ENCODE data around the gene ANKFN1.
"Not testable (repeated sequence)": the region's sequence is repeated elsewhere in the genome, so short reads cannot be mapped to it uniquely, and the experiment has no call there.

The ANKFN1 gene

GRCh38 chr17:56185491-56186221, 32.4 kb downstream of the ANKFN1 start:
- peak; percentile 67 for DNase-seq

GRCh38 chr17:56186222-56186786, 33.0 kb downstream of the ANKFN1 start:
- peak; percentile 98 for DNase-seq

DNA sequence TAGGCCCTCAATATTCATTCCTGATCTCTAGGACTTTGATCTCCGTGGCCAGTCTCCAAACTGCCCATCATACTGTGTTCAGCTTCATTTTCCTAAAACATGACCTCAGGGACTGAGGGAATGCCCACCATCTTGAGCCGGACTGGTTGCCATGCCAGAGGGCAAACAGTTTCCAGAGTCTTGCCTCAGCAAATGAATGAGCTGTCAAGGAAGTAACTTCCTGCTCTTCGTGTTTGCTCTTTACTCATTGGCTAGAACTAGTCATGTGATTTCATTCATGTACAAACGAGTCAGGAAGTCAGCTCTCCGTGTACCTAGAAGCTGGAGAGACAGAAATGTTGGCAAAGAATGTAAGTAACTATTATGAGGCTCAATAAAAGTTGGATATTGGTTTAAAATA, 50.2 kb downstream of the ANKFN1 start:
- DNase-seq, result peak; percentile 49

- no peak for DNase-seq
These were observed 53.1 kb downstream of the ANKFN1 start for GRCh38 chr17:56206351-56206750.

DNA sequence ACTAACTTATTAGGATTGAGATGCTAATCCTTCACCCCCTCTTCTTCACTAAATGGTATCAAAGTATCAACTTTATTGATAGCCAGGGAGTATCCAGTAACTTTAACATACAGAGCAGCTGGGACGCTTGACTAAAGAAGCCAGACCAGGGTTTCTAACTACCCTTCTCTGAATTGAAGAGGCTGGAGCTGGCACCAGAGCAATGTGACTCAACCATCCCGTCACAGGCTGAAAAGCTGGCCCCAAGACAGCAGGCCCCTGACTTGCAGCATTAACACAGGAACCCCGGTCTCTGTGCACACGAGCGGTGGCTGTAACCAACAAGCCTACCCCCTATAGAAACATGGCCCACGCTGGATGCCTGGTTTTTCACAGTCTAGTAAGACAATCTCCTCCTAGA, 59.8 kb downstream of the ANKFN1 start:
- peak; percentile 60 for DNase-seq

GRCh38 chr17:56217921-56218320, 64.6 kb downstream of the ANKFN1 start:
- no peak for DNase-seq

DNA sequence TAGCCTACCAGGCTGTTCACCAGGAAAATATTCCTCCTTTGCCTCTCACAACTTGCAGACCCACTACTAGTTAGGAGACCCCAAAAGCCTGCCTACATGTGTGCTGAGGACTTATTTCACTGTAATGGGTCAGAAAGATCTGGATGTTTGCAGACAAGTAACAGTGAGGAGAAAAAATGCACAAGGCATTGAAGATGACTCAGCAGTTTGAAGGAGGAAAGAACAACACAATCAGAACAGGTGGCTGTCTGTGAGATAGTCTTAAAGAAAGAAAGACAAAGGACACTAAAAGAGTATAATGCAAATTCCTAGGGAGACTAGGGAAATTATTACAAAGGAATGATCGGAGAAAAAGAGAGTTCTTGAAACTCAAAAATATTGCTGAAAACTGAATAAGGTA, 69.0 kb downstream of the ANKFN1 start:
- DNase-seq, result no peak

DNA sequence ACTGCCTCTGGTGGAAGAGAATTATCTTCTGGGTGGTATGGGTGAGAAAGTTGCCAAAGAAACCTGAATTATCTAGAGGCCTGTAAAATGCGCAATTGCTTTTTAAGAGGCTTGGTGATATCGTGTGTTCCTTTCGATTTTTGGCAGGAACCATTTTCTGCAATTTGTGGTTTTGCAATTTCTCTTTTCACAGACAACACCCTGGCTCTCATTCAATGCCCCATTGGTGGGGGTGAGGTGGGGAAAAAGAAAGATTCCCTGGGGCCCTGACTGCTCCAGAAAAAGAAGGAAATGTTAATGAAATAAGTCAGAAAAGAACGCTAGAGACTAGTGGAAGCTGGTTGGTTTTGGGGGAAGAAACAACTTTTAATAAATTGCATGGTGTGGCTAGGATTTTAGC, 77.4 kb downstream of the ANKFN1 start:
- DNase-seq, result no peak

- DNase-seq, result no peak
These were observed 78.0 kb downstream of the ANKFN1 start for GRCh38 chr17:56231252-56231651.

DNA sequence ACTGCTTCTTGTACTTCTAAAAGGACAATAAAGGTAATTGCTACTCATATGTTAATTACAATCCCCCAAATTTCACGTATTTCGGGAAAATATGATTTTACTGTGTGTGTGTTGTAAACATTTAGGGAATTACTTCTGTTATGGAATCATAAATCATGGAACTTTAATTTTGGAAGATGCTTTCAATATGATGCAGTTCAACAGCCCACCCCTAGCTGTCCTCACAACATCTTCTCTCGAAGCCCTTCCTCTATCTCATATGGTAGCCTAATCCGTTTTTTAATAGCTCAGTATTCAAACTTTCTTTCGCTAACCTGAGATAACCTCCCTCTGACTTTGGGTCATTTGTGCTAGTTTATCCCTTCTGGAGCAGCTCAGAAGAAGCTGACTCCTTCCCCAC, 78.4 kb downstream of the ANKFN1 start:
- DNase-seq, result peak; percentile 24

DNA sequence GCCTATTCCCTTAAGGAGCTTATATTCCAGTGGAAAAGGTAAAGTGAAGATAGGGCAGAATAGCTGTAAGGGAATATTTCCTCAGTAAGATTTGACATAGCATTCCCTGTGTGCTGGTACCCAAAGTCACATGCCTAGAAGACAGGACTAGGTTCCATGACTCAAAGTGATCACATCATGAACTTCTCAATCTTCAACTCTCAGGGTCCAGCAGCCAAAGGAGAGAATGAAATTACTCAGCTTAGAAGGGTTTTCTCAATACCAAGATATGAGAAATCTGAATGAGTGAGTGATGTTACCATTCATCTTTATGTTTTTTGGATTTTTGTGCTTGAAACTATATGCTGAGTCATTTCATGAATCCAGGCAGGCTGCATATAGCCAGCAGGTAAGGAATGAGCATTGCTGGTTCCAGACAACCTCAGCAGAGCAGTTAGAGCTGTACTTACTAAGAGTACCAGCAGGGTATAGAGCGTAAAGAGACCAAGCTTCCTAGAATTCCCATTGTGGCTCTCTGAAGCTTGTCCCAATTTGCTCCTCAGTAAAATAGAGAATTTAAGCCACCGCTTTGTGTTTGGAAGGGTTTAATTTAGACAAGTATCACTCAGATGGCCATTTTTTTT, 91.1 kb downstream of the ANKFN1 start:
- DNase-seq, result no peak

DNA sequence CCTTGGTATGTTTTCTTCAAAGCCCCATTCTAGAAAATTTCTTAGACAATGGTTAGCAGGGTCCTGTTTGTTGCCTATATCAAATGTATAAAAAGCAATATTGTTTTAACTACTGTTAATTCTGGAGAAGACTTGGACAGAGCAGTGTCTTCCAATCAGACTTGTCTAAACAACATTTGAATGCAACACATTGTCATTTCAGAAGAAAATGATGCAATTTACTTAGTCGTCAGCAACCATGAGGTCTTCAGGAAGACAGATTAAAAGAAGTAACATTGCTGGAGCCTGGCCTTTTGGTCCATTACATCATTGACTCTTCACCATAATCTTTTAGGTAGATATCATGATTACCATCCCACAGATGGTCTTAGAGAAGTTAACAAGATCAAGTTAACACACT, 94.5 kb downstream of the ANKFN1 start:
- no peak for DNase-seq

DNA sequence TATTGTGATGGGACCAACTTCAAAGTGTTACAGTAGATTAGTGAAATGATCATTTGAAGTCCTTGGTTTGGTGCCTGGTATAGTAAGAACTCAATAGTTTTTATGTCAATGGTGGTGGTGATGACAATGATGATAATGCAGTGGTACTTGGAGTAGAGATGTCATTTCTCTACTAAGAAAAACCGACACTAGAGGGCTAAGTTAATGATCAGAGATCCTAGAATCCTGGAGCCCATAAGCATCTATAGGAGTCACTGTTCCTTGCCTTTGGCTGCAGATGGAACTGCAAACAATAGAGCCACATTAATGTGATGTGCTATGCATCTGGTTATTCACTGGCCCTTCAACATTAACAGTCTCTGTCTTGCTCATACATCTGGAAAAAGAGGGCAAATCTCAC, 103.8 kb downstream of the ANKFN1 start:
- peak; percentile 34 for DNase-seq

DNA sequence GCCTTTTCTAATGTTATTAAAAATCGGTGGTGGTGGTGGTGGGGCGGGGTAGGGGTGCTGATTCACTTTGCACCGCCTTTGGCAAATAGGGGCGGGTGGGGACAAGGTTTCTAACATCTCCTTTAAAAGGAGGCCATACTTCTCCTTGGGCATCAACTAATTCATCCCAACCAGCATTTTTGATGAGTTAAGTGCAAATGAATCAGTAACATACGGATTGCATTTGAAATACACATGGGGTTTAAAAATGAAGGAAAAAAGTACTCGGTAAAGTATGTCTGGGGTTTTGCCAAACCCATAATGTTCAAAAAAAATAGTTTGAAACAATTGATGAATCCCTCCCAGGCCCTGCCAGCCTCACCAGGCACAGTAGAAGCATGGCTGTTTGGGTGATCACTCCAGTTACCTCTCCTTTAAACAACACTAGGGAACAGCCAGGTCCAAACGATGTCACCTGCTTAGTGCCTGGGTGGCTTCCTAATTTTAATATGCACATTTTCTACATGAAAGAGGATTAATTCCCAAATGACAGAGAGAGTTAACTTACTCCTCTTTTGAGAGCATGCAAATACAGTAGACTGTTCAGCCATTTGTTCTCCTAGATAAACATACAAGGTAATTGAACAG, 107.2 kb downstream of the ANKFN1 start:
- no peak for DNase-seq

DNA sequence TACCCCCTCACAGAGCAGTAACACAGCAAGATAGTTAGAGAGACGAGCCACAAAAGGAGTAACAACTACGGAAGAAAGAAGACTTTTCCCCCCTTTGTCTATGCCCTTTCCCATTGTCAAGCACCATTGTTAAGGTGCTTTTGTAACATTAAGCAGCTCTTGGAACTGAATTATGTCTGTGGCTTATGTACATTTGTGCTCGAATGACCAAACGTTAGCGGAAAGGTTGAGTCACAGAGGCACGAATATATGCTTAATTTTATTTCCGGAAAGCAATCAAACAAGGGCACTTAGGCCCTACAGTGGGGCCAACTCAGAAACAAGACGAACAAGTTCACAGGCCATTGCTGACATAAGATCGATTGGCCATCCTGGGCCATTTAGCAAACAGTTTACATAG, 109.5 kb downstream of the ANKFN1 start:
- DNase-seq, result no peak

GRCh38 chr17:56269556-56270389, 116.5 kb downstream of the ANKFN1 start:
- DNase-seq, result no peak

DNA sequence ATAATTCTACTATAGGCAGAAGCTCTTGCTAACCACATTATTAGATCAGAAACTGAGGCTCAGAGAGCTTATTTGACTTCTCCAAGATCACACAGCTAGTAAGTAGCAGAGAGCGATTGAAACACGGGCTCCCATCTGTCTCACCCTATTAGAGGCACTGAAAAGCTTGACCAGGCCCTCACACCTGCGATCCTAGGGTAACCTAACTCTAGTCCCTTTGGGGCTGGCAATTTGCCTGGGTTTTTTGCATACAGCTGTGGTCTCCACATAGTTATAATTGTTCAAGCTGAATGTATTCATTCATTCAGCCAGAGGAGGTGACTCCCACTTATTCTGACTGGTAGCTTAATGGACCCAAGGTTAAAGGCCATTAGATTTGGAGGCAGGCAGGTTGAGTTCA, 121.2 kb downstream of the ANKFN1 start:
- DNase-seq, result no peak

DNA sequence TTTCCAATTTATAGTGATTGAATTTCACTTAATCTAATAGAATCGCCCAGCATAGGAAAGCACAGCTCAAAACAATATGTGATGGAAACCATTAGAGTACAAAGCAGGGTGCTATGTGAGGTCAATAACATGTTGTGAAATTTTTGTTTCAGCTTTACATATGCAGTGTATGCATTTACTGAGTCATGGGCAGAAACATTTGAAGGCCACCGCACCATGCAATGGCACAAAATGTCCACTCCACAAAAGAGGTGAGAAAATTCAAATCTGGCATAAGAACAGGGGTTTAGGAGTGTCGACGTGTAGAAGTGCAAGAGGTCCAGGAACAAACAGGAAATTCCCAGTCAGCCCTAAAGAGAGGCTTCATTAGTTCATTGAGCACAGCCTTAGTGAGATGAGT, 131.2 kb downstream of the ANKFN1 start:
- peak; percentile 38 for DNase-seq

GRCh38 chr17:56288786-56289185, 135.5 kb downstream of the ANKFN1 start:
- DNase-seq, result not testable (repeated sequence)

GRCh38 chr17:56289321-56289720, 136.0 kb downstream of the ANKFN1 start:
- DNase-seq, result peak; percentile 41

DNA sequence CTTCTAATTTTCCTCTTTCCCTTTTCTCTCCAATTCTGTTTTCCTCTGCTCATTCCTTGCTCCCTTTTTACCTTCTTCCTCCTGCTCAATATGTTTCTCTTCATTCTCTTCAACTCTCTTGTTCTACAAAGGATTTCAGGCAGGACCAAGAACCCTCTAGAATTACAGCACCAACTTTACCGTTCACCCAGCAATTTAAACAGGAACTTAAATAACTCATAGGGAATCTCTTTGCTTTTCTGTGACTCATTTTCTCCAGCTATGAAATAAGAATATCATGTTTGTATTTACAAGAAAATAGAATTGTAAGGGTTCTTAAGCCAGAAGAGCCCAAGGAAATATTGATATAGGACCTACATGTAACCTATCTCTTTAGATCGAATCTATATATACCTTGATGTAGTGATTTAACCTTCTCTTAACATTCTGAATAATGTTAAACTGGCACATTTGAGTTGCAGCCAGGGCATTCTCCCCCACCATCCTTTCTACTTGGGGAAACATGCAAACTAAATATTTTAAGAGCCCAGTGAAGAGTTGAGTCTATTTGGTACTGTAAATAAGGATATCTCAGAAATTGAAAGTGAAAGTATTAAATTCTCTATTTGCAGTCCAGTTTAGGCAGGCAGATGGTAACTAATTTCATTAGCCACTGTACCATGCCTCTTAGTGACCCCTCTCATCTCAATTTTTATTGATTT, 137.0 kb downstream of the ANKFN1 start:
- peak; percentile 42 for DNase-seq

DNA sequence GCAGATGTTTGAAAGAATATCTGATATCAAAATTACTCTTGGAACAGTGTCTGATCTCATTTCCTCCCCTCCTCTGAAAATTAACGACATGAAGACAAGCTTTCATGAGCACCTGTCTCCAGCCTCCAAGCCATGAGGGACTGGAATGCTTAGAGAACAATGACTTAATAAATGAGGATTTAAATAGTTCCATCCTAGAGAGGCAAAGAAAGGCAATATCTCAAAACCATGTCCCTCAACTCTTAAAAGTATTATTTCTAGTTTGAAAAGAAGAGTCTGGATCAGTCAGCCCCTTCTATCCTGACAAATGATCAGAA, 137.5 kb downstream of the ANKFN1 start:
- no peak for DNase-seq

All from HCEC 1CT (cell line).